T47D (cell line): ENCODE data around the gene CACNG1.
"Not testable (repeated sequence)": the region's sequence is repeated elsewhere in the genome, so short reads cannot be mapped to it uniquely, and the experiment has no call there.

Experiments used
- DNase-seq, 2 experiments: peaks; one replicate each; pipeline versions ENCODE4 v3.0.0 to v3.0.0-alpha.2; 2011 to 2012; ENCODE audit warnings: low read depth in 1 of 2, low spot score in 1 of 2
- JUND ChIP-seq: IDR thresholded peaks from 2 replicates; pipeline ENCODE4 v1.6.1; 2012; ENCODE audit warnings: low read depth
- in situ Hi-C: cut with HindIII; loops from 2 replicates; pipeline ENCODE4 v1.10.0; 2016; ENCODE audit warnings: low sequenced_read_pairs, low pct_unique_long_range_greater_than_20kb

CACNG1 gene

DNA sequence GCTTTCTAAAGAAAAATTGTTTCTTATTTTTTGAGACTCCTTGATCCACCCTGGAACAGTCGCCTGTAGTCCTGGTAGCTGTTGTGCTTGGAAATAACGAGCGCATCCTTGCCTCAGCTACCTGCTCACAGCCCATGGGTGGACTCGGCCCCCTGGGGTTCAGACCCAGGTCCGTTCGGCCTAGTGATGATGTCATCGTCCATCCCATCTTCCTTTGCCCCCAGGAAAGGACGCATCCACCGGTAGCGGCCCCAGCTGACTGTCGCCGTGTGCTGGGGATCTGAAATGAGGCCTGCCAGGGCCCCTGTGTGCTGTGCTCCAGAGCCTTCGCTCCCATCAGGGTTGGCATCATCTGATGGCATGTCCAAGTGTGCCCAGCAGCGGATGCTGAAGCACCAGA is 12.0 kb upstream of the CACNG1 start:
- in situ Hi-C loops, result no loop called here
- DNase-seq, result no peak
- no peak for TF ChIP-seq JUND

DNA sequence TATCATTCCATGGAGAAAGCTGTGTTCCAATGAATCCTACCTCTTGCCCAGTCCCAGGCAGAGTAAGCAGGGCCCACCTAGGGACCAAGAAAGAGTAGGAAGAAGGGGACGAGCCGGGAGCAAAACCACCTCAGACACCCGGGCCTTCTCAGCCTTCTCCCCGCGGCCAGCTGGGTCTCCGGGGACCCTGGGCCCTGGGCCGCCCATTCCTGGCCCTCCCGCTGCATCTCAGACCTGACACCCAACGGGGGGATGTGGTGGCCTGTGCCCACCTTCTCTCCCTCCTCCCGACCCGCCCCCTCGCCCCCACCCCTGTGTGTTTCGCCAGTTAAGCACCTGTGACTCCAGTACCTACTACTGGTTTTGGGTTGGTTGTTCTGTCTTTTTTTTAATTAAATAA is 11.4 kb upstream of the CACNG1 start:
- no peak for TF ChIP-seq JUND
- DNase-seq, result no peak
- in situ Hi-C loops, result no loop called here

DNA sequence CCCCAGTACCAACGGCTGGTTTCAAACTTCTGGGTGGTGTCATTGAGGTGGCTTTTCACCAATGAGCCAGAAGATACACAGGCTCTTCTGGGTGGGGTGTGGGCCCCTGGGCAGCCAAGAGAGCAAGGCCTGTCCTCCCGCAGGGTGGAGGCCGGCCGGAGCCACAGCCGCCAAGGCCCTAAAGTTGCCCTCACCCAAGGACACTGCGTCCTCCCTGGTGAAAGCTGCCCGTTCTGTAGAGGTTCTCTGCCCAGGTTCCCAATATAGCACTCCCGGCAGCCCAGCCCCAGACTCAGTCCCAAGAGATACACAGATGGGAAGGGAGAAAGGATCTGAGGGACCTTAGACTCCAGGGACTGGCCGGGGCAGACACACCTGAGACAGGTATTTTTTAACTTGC is 10.7 kb upstream of the CACNG1 start:
- no peak for DNase-seq
- TF ChIP-seq JUND, result no peak
- in situ Hi-C loops, result no loop called here

DNA sequence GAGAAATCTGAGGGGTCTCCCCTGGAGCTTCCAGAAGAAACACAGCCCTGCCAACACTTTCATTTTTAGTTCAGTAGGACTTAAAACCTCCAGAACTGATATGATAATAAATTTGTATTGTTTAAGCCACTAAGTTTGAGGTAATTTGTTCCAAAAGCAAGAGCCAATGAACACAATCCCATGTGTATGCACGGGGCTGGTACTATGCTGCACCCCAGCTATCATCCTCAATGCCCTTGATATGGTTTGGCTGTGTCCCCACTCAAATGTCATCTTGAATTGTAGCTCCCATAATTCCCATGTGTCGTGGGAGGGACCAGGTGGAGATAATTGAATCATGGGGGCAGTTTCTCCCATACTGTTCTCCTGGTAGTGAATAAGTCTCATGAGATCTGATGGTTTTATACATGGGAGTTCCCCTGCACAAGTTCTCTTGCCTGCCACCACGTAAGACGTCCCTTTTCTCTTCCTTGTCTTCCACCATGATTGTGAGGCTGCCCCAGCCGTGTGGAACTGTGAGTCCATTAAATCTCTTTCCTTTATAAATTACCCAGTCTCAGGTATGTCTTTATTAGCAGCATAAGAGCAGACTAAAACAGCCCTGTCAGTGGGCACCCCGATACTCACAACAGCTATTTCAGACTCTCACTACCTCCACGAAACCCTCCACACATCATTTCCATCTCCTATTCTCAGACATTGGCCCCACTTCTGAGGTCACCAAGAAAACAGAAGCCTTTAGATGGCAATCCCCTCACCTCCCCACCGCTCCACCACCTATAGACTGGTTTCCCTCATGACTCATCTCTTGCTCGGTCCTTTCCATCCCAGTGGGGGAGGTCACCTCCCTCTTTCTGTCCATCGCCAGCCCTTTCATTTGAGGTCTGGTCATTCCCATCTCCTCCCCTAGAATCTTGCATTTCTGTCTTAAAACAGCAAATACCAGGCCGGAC is 8.9 kb upstream of the CACNG1 start:
- no peak for DNase-seq
- TF ChIP-seq JUND, result no peak
- in situ Hi-C loops, result no loop called here

DNA sequence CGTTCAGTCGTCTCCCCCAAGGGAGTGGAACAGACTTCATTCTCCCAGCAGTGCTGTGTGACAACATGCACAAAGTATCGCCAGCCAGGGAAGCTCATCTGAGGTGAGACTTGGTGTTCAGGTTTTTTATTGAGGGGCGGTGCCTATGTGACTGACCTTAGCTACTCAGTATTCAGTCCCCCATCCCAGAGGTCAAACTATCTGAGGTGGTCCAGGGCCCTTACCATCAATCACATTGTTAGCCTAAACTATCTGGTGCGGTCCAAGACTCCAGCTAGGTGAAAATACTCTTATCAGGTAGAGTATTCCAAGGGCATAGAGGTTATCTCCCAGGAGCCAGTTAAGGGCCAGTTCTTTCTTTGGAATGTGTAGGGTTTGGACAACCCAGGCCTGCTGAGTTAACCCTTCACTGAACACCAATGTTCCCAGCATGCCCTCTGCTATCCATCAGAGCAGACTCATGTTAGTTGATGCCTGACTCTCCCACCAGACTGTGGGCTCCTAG is 5.4 kb upstream of the CACNG1 start:
- in situ Hi-C loops, result no loop called here
- DNase-seq, result no peak
- no peak for TF ChIP-seq JUND

DNA sequence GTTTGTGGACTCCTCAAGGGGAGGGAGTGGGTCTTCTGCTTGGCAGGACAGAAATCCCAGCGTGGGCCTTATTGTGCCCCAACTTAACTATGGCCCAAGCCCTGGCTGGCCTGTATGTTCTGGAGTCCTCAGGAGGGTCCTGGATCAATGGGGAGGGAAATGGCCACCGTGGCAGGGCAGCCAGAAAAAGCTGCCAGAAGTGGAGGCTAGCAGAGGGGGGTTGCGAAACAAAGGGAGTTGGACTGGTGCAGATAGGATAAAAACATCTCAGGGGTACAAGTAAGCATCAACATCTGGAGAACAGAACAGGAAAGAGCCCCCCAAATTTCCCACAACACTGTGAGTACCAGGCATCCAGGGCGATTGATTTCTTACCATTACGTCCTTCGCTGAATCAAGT is 3.7 kb upstream of the CACNG1 start:
- in situ Hi-C loops, result no loop called here
- no peak for TF ChIP-seq JUND
- DNase-seq, result no peak

DNA sequence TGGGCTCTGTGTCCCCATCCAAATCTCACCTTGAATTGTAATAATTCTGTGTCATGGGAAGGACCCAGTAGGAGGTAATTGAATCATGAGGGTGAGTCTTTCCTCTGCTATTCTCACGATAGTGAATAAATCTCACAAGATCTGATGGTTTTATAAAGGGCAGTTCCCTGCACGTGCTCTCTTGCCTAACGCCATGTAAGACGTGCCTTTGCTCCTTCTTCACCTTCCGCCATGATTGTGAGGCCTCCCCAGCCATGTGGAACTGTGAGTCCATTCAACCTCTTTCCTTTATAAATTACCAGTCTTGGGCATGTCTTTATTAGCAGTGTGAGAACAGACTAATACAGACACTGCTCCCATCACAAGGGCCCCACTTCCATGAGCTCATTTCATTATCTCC is 3.2 kb upstream of the CACNG1 start:
- in situ Hi-C loops, DNase-seq: not testable (repeated sequence)

DNA sequence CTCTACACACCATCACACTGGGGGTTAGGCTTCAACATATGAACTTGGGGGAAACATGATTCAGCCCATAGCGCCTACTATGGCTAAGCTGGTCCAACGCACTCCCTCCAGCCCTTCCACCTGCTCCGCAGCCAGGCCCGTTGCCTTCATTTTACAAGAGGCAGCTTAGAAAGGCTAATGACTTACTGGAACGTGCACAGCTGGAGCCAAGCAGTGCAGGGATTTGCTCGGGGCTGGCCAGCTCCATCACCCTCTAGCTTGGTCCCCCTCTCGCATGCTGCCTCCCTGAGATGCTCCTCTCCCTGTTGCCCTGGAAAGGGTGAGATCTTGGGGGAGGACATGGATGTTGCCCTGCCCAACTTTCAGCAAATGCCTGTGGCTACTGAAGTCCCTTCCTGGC is 2.8 kb upstream of the CACNG1 start:
- no peak for TF ChIP-seq JUND
- no peak for DNase-seq
- in situ Hi-C loops, result no loop called here

DNA sequence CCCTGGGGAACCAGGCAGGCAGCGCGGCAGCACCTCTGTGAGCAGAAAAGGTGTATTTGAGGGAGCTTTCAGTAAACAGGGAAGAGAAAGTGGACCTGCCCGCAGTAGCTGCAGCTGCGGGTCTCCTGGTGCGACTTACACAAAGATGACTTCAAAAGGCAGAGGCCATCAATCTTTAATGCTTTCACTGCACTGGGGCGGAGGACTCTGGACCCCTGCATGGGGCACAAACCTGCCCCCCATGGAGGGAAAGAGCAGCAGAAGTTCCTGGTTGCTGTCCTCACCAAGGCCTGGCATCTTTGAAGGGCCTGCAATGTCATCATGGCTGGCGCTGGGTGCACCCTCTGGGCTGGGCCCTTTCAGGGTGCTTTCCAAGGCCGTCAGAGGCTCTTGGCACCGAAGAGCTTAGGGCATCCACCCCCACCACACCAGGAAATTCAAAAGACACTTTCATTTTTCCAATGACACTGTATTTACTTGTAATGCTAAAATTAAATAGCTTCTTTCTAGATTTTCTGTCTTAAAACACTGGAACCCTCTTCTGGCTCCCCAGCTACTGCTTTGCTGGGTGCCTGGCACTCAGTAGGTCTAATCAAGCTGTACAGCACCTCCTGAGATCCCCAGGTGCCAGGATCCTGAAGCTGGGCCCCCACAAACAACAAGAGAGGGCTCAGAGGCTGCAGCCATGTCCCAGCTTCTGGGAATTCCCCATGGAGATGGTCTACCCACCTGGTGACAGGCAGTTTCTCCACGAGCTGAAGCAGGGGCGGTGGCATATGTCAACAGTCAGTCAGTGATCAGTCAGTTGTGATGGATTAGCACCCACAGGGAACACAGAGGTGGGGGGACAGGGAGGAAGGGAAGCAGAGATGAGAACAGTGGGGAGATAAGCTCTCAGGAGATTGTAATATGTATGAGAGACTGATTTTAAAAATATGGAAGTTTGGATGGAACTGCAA is 2.1 kb upstream of the CACNG1 start:
- TF ChIP-seq JUND, result no peak
- in situ Hi-C loops, result no loop called here
- no peak for DNase-seq

DNA sequence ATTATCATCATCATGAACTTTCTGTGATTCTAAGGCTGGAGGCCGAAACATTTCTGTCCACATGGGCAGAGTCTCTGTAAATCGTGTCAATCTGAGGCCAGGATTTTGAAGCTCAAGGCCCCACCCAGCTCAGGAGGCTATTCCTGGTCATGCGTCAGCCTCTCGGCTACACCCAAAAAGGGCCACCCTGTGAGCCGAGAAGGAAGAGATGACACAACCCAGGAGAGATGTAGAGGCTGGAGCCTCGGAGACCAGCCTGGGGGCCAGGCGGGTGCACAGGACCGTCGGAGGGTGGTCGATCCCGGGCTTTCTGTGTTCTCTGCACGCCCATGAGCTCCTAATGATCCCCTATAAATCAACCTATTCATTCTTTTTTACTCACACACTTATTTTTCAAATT is 1.1 kb upstream of the CACNG1 start:
- in situ Hi-C loops, result no loop called here
- DNase-seq, result no peak
- TF ChIP-seq JUND, result no peak

DNA sequence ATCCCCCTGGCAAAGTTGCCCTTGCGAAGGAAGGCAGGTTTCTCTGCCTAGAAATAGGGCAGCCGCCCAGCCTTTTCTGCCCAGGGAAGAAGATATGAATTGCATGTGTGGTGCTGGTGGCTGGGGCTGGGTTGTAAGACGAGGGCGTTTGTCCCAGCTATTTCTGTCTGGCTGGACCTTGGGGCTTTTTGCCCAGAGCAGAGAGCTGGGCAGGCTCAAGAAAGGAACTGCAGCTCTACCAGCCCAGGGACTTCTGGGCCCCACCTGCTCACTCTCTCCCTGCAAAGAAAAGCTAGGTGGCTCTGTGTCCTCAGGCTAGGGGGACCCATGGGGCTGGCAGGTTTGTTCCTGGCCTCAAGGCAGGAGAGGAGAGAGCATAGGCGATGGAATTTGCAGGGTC is 586 bp downstream of the CACNG1 start:
- no peak for TF ChIP-seq JUND
- DNase-seq, result no peak
- in situ Hi-C loops, result no loop called here

DNA sequence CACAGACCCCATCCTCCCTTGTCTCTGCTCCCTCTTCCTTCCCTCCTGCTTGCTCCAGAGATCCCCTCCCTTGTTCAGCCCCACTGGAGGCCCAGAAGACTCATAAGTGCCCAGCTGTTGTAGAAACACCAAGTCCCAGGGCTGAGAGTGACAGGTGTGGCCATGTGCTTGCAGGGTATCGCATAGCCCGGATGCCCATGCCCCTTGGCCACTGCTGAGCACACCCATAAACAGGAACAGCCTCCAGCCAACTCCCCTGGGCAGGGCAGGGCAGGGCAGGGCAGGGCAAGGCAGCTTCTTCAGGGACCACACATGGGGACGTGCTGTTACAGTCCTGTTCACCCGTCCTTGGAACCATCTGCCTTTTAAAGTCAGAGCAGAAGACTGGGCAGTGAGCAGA is 2.0 kb downstream of the CACNG1 start:
- in situ Hi-C loops, result no loop called here
- DNase-seq, result no peak
- TF ChIP-seq JUND, result no peak

DNA sequence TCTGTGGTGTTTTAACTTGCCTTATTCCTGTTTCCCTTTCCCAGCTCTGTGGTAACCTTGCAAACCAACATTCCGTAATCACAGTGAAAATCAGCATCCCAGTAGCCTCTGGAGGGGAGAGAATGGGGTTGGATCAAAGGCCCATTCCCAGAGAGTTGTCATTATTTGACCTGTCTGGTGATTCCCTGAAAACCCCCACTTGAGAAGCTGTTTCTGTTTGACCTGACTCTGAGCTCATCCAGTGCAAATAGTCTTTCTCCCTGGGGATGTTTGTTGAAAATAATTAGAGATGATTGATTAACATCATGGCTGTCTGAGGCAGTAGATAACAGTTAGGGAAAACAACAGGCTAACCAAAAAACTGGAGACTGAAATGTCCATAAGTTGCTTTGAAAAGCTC is 3.0 kb downstream of the CACNG1 start:
- peak; percentile 55; the same call in 1 of the 2 replicates for TF ChIP-seq JUND
- in situ Hi-C loops, result no loop called here
- DNase-seq, result peak in 1 of 2 experiments; percentile 64
